ENCODE results near the gene NOXRED1. TPM values are rescaled to one million over a fixed set of nuclear protein-coding genes. Genes with fewer than 3 reads are reported as not detected.

The NOXRED1 gene
- 0.09 TPM in 1 of 2 replicates, not detected in the other for total RNA-seq (ENCODE audit: low replicate concordance)

DNA sequence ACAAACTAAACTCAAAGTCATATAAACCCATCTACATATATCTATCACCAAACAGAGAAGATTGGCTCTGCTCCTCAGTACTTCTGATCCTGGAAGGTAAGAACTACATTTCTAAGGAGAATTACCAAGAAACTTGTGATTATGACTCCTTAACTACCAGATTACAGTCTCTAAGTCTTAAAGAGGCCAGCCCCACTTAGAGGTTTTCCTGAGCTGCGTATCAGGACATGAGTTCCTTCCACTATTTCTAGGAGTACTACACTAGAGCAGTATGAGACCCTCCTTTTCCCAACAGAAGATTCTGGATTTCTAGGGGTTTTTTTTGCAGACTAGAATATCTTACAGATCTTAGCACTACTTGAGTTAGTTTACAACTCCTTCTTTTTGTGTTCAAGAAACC lies at the start of gene NOXRED1:
Gene NOXRED1, minus strand, starts transcription at position 101 of the 400 bp plus-strand sequence. CDS start 634 bp downstream, outside the sequence.
- H3K4me3 ChIP-seq (ENCODE audit: low read depth, low read length), result no peak within 1 kb of the TSS
- no peak for DNase-seq (ENCODE audit: low read depth)
- TF ChIP-seq, protein P1, sequence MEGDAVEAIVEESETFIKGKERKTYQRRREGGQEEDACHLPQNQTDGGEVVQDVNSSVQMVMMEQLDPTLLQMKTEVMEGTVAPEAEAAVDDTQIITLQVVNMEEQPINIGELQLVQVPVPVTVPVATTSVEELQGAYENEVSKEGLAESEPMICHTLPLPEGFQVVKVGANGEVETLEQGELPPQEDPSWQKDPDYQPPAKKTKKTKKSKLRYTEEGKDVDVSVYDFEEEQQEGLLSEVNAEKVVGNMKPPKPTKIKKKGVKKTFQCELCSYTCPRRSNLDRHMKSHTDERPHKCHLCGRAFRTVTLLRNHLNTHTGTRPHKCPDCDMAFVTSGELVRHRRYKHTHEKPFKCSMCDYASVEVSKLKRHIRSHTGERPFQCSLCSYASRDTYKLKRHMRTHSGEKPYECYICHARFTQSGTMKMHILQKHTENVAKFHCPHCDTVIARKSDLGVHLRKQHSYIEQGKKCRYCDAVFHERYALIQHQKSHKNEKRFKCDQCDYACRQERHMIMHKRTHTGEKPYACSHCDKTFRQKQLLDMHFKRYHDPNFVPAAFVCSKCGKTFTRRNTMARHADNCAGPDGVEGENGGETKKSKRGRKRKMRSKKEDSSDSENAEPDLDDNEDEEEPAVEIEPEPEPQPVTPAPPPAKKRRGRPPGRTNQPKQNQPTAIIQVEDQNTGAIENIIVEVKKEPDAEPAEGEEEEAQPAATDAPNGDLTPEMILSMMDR (IDR thresholded peaks at IDR 0.05; ENCODE audit: insufficient read depth, low read length), result no peak

DNA sequence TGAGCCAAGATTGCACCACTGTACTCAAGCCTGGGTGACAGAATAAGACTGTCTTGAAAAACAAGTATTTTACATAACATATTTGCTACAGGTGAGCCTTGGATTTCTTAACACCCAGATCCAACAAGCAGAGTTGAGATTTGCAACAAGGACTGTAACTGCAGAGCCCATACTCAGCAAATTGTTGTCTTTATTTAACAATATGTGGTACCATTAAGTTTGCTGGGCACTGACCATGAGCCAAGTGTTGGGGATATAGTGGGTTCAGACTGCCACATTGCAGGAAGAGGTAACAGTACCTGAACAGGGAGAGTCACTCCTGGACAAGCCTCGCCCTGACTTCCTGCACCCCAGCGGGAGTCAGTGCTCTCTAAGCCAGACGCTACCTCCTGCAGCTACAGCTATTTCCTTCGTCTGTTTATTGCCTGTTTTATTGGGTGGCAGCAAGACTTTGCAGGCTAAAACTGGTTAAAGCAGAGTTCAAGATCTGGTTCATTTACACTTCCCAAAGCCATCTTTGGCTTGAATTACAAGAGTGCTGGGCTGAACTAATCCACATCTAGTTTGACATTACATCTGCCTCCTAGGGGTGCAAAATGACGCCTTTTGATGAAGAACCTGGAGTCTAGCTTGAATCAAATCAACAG lies 47.0 kb upstream of the NOXRED1 start:
- DNase-seq (ENCODE audit: low read depth), result no peak
- no peak overlapping the region for H3K4me3 ChIP-seq (ENCODE audit: low read depth, low read length)
- TF ChIP-seq, protein P1 (IDR thresholded peaks at IDR 0.05; ENCODE audit: insufficient read depth, low read length), result no peak

GRCh38 chr14:77469539-77469938 lies 46.2 kb upstream of the NOXRED1 start:
- H3K4me3 ChIP-seq (ENCODE audit: low read depth, low read length), result no peak overlapping the region
- no peak for DNase-seq (ENCODE audit: low read depth)
- TF ChIP-seq, protein P1 (IDR thresholded peaks at IDR 0.05; ENCODE audit: insufficient read depth, low read length), result no peak

DNA sequence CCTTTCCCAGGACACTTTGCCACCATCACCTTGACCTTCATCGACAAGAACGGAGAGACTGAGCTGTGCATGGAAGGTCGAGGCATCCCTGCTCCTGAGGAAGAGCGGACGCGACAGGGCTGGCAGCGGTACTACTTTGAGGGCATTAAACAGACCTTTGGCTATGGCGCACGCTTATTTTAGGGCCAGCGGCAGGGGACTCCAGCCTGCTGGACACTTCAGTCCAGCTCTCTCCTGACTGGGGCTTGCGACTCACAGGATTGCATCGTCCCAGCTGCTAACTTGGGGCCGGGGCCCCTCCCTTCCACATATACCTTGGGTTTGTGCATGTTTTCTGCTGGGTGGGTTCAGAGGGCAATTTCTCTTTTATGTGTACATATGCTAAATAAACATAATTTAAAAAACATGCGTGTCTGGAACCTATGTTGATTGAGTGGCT lies 45.8 kb upstream of the NOXRED1 start:
- DNase-seq (ENCODE audit: low read depth), result no peak
- H3K4me3 ChIP-seq (ENCODE audit: low read depth, low read length), result no peak overlapping the region
- TF ChIP-seq, protein P1 (IDR thresholded peaks at IDR 0.05; ENCODE audit: insufficient read depth, low read length), result no peak

GRCh38 chr14:77467801-77468200 lies 44.5 kb upstream of the NOXRED1 start:
- H3K4me3 ChIP-seq (ENCODE audit: low read depth, low read length), result no peak overlapping the region
- TF ChIP-seq, protein P1 (IDR thresholded peaks at IDR 0.05; ENCODE audit: insufficient read depth, low read length), result no peak
- DNase-seq (ENCODE audit: low read depth), result no peak

GRCh38 chr14:77459072-77459723 lies 35.9 kb upstream of the NOXRED1 start:
- H3K4me3 ChIP-seq (ENCODE audit: low read depth, low read length), result peak overlapping the region; percentile 97
- DNase-seq (ENCODE audit: low read depth), result peak; percentile 85
- TF ChIP-seq, protein P1 (IDR thresholded peaks at IDR 0.05; ENCODE audit: insufficient read depth, low read length), result peak; percentile 75
